HCT116 (cell line): ENCODE results near the gene CXCR5. TPM values are rescaled to one million over a fixed set of nuclear protein-coding genes. Genes with fewer than 3 reads are reported as not detected.

Experiments used
- ATAC-seq: fragments of 200-7000 bp; cut with Tn5 transposase; 2 replicates; pipeline ENCODE4 v1.9.1; 2020; ENCODE audit warnings: mild to moderate bottlenecking, moderate library complexity
- BruUV-seq: library from RNA; stranded (reverse); fragments of 400-500 nt; replicated peaks from 2 replicates; lab custom pipeline; 2021; lab: Mats Ljungman, UMichigan
- CTCF ChIA-PET: fragments of 300-600 bp; sonication (Branson Sonifier 250); formaldehyde crosslinking; loops from one replicate; lab custom pipeline; 2021; ENCODE audit warnings: antibody characterized with exemption; lab: Charles Lee
- POLR2A ChIA-PET: fragments of 300-600, 350-600 bp; sonication (Branson Sonifier 250); formaldehyde crosslinking; loops from one replicate; lab custom pipeline; 2021; ENCODE audit warnings: antibody characterized with exemption; lab: Charles Lee
- RAD21 ChIA-PET, 2 experiments: fragments of 300-600 bp; sonication (Branson Sonifier 250); formaldehyde crosslinking; loops; one replicate each; lab custom pipeline; 2023; ENCODE audit warnings: low total read pairs in 2 of 2; ENCODE audit not compliant: uncharacterized antibody in 2 of 2, unreplicated experiment in 2 of 2, low non-redundant PET in 1 of 2; lab: Charles Lee
- DNase-seq: peaks from one replicate; pipeline ENCODE4 v3.0.0-alpha.2; 2010; ENCODE audit warnings: low read depth, low spot score
- H2AFZ ChIP-seq: fragments of 200-600 bp; shearing (Covaris generic), sonication (generic); 2 replicates; pipeline ENCODE4 v1.6.1; 2017; ENCODE audit warnings: low read depth, mixed run types, mixed read lengths, antibody characterized with exemption, low read length; ENCODE audit not compliant: poor library complexity, severe bottlenecking
- H3K27ac ChIP-seq: 2 replicates; pipeline ENCODE4 v1.5.1; 2012; ENCODE audit warnings: low read depth, low read length
- H3K27me3 ChIP-seq: fragments of 200-600 bp; sonication (generic); 2 replicates; pipeline ENCODE4 v1.6.1; 2016; ENCODE audit warnings: mixed run types, low read length, mixed read lengths; ENCODE audit not compliant: insufficient read depth
- H3K36me3 ChIP-seq, 2 experiments: fragments of 200-500 bp in 1 of 2; fragments of 200-600 bp in 1 of 2; sonication (Bioruptor generic) in 1 of 2; sonication (generic) in 1 of 2; 2 replicates each; pipeline versions ENCODE4 v1.5.1 to v1.6.1; 2014 to 2016; ENCODE audit warnings: low read length in 2 of 2, inconsistent platforms in 1 of 2, mixed read lengths in 1 of 2, mixed run types in 1 of 2; ENCODE audit not compliant: insufficient read depth in 2 of 2, control insufficient read depth in 1 of 2
- H3K4me1 ChIP-seq, 2 experiments: fragments of 200-600 bp in 1 of 2; sonication (generic) in 1 of 2; 2 replicates each; pipeline versions ENCODE4 v1.5.1 to v1.6.1; 2012 to 2017; ENCODE audit warnings: low read length in 2 of 2, inconsistent platforms in 1 of 2, mild to moderate bottlenecking in 1 of 2, mixed read lengths in 1 of 2, mixed run types in 1 of 2, moderate library complexity in 1 of 2; ENCODE audit not compliant: insufficient read depth in 2 of 2, control insufficient read depth in 1 of 2
- H3K4me2 ChIP-seq: fragments of 200-600 bp; sonication (generic); 2 replicates; pipeline ENCODE4 v1.6.1; 2017; ENCODE audit warnings: mixed run types, low read length, mixed read lengths
- H3K4me3 ChIP-seq, 2 experiments: fragments of 200-600 bp in 1 of 2; sonication (generic) in 1 of 2; replicated peaks in 1 of 2; 2 replicates each; pipeline ENCODE4 v1.5.1; 2011 to 2016; ENCODE audit warnings: low read length in 2 of 2, control low read depth in 1 of 2, low read depth in 1 of 2, mild to moderate bottlenecking in 1 of 2, mixed read lengths in 1 of 2, mixed run types in 1 of 2
- H3K79me2 ChIP-seq: fragments of 200-600 bp; sonication (generic); 2 replicates; pipeline ENCODE4 v1.6.1; 2017; ENCODE audit warnings: mild to moderate bottlenecking, mixed run types, low read length, moderate library complexity, mixed read lengths; ENCODE audit not compliant: insufficient read depth
- H3K9ac ChIP-seq: fragments of 200-600 bp; sonication (generic); 2 replicates; pipeline ENCODE4 v1.6.1; 2016; ENCODE audit warnings: low read length, mixed read lengths
- H3K9me2 ChIP-seq: fragments of 200-600 bp; sonication (generic), shearing (Covaris generic); 2 replicates; pipeline ENCODE4 v1.6.1; 2017; ENCODE audit warnings: mixed run types, mild to moderate bottlenecking, moderate library complexity; ENCODE audit not compliant: insufficient read depth
- H3K9me3 ChIP-seq, 2 experiments: fragments of 200-500 bp in 1 of 2; fragments of 200-600 bp in 1 of 2; sonication (Bioruptor generic) in 1 of 2; sonication (generic) in 1 of 2; 2 replicates each; pipeline ENCODE4 v1.6.1; 2014 to 2017; ENCODE audit warnings: low read length in 2 of 2, mixed read lengths in 2 of 2, inconsistent platforms in 1 of 2, low read depth in 1 of 2, mild to moderate bottlenecking in 1 of 2, mixed run types in 1 of 2, moderate library complexity in 1 of 2; ENCODE audit not compliant: control insufficient read depth in 1 of 2, insufficient read depth in 1 of 2
- H4K20me1 ChIP-seq: fragments of 200-600 bp; sonication (generic), shearing (Covaris generic); 2 replicates; pipeline ENCODE4 v1.6.1; 2017; ENCODE audit warnings: mixed run types, mild to moderate bottlenecking, moderate library complexity; ENCODE audit not compliant: insufficient read depth
- CBX3 ChIP-seq: IDR thresholded peaks from 2 replicates; pipeline ENCODE4 v1.6.1; 2012; ENCODE audit warnings: low read depth
- CEBPB ChIP-seq: IDR thresholded peaks from 2 replicates; pipeline ENCODE4 v1.6.1; 2012; ENCODE audit warnings: low read depth
- EGR1 ChIP-seq: IDR thresholded peaks from 2 replicates; pipeline ENCODE4 v1.6.1; 2012; ENCODE audit warnings: low read depth
- ELF1 ChIP-seq: IDR thresholded peaks from 2 replicates; pipeline ENCODE4 v1.6.1; 2012; ENCODE audit warnings: low read depth, borderline replicate concordance
- EZH2 ChIP-seq: fragments of 200-600 bp; sonication (generic); IDR thresholded peaks from 2 replicates; pipeline ENCODE4 v1.6.1; 2017; ENCODE audit warnings: antibody characterized with exemption, mixed run types
- EZH2phosphoT487 ChIP-seq: fragments of 200-600 bp; IDR thresholded peaks from 2 replicates; pipeline ENCODE4 v1.6.1; 2018; ENCODE audit warnings: antibody characterized with exemption, borderline replicate concordance
- FOSL1 ChIP-seq: IDR thresholded peaks from 2 replicates; pipeline ENCODE4 v1.6.1; 2012; ENCODE audit warnings: low read depth
- POLR2A ChIP-seq: IDR thresholded peaks from 2 replicates; pipeline ENCODE4 v1.7.0; 2011; ENCODE audit warnings: borderline replicate concordance; ENCODE audit not compliant: insufficient read depth, insufficient read length; ENCODE audit errors: extremely low read depth
- POLR2AphosphoS5 ChIP-seq: IDR thresholded peaks from 2 replicates; pipeline ENCODE4 v1.6.1; 2011; ENCODE audit warnings: mild to moderate bottlenecking, low read depth, low read length, moderate library complexity
- RAD21 ChIP-seq: IDR thresholded peaks from 2 replicates; pipeline ENCODE4 v1.6.1; 2012; ENCODE audit warnings: low read depth, mild to moderate bottlenecking
- SIN3A ChIP-seq: IDR thresholded peaks from 2 replicates; pipeline ENCODE4 v1.6.1; 2012; ENCODE audit warnings: low read depth
- SP1 ChIP-seq: IDR thresholded peaks from 2 replicates; pipeline ENCODE4 v1.6.1; 2012; ENCODE audit warnings: low read depth
- SRF ChIP-seq: IDR thresholded peaks from 2 replicates; pipeline ENCODE4 v1.6.1; 2012; ENCODE audit warnings: low read depth
- TCF7L2 ChIP-seq: IDR thresholded peaks from 2 replicates; pipeline ENCODE4 v1.7.0; 2011; ENCODE audit warnings: borderline replicate concordance, inconsistent platforms; ENCODE audit not compliant: insufficient read depth, insufficient read length; ENCODE audit errors: extremely low read depth
- YY1 ChIP-seq: IDR thresholded peaks from 2 replicates; pipeline ENCODE4 v1.6.1; 2011; ENCODE audit warnings: low read length, low read depth, moderate library complexity, mild to moderate bottlenecking; ENCODE audit not compliant: insufficient replicate concordance; ENCODE audit errors: extremely low read depth
- ZNF274 ChIP-seq: fragments of 200-500 bp; sonication (Bioruptor generic); IDR thresholded peaks from 2 replicates; pipeline ENCODE4 v1.6.1; 2014; ENCODE audit warnings: mild to moderate bottlenecking, low read depth, low read length, inconsistent platforms
- intact Hi-C: fragments of 100-400 bp; cut with micrococcal nuclease; formaldehyde crosslinking; loops from 2 replicates; pipeline ENCODE4 v1.10.0; 2022
- total RNA-seq: library from RNA; stranded (reverse); gene quantifications from one replicate; pipeline ENCODE4 v1.2.1, GENCODE V29; 2021; ENCODE audit not compliant: unreplicated experiment
- TF ChIP-seq, protein P1 (sequence below): IDR thresholded peaks from 2 replicates; pipeline ENCODE4 v1.6.1; 2012
- TF ChIP-seq, protein P2 (sequence below): IDR thresholded peaks from 2 replicates; pipeline ENCODE4 v1.6.1; 2012
- TF ChIP-seq, protein P3 (sequence below), 3 experiments: fragments of 200-600 bp in 1 of 3; sonication (generic) in 1 of 3; IDR thresholded peaks in 2 of 3; conservative IDR thresholded peaks in 1 of 3; 2 replicates each; pipeline ENCODE4 v1.5.1; 2012 to 2017; ENCODE audit warnings: low read depth in 2 of 3, low read length in 2 of 3, antibody characterized with exemption in 1 of 3, borderline replicate concordance in 1 of 3, control low read depth in 1 of 3, mild to moderate bottlenecking in 1 of 3, mixed read lengths in 1 of 3, mixed run types in 1 of 3, moderate library complexity in 1 of 3; ENCODE audit not compliant: insufficient read depth in 1 of 3
- TF ChIP-seq, protein P4 (sequence below): IDR thresholded peaks from 2 replicates; pipeline ENCODE4 v1.6.1; 2011; ENCODE audit warnings: mild to moderate bottlenecking, low read length, moderate library complexity; ENCODE audit not compliant: insufficient replicate concordance; ENCODE audit errors: extremely low read depth

CXCR5 gene
- total RNA-seq, 1 experiment from 2014 or later: not detected

DNA sequence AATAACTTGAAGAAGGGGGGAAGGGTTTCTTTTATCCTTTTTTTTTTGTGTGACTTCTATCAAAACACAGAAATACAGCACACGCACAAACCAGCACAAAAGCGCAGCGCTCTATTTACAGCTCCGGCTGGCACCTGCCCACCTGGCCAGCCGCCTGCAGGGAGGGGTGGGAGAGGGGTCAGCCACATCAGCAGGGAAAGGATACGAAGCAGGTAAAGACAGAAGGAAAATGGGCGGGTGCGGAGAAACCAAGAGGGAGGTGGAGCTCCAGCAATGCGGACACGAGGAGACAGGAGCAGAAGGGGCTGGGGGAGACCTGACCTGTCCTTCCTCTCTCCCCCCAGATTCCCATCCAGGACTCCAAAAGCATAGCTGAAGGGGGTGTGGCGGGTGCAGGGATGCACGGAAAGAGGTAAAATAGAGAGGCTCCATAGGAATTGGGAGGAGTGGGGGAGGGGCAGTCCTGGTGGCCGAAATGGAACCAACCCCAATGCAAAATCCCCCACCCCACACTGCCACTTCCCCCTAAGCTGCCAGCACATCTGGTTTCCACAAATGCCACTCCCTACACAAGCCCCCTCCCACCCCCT lies 14.1 kb downstream of the CXCR5 start:
- TF ChIP-seq, protein P1, sequence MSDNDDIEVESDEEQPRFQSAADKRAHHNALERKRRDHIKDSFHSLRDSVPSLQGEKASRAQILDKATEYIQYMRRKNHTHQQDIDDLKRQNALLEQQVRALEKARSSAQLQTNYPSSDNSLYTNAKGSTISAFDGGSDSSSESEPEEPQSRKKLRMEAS: no peak
- TF ChIP-seq, protein P2, sequence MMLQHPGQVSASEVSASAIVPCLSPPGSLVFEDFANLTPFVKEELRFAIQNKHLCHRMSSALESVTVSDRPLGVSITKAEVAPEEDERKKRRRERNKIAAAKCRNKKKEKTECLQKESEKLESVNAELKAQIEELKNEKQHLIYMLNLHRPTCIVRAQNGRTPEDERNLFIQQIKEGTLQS: no peak
- no peak for TF ChIP-seq SIN3A
- TF ChIP-seq SRF: no peak
- no peak for TF ChIP-seq RAD21
- no peak for TF ChIP-seq YY1
- TF ChIP-seq FOSL1: no peak
- no peak for TF ChIP-seq EZH2
- no peak for TF ChIP-seq ELF1
- TF ChIP-seq SP1: no peak
- no peak for TF ChIP-seq TCF7L2
- TF ChIP-seq POLR2A: no peak
- no peak for TF ChIP-seq CBX3
- TF ChIP-seq POLR2AphosphoS5: no peak
- no peak for TF ChIP-seq CEBPB
- TF ChIP-seq, protein P3, sequence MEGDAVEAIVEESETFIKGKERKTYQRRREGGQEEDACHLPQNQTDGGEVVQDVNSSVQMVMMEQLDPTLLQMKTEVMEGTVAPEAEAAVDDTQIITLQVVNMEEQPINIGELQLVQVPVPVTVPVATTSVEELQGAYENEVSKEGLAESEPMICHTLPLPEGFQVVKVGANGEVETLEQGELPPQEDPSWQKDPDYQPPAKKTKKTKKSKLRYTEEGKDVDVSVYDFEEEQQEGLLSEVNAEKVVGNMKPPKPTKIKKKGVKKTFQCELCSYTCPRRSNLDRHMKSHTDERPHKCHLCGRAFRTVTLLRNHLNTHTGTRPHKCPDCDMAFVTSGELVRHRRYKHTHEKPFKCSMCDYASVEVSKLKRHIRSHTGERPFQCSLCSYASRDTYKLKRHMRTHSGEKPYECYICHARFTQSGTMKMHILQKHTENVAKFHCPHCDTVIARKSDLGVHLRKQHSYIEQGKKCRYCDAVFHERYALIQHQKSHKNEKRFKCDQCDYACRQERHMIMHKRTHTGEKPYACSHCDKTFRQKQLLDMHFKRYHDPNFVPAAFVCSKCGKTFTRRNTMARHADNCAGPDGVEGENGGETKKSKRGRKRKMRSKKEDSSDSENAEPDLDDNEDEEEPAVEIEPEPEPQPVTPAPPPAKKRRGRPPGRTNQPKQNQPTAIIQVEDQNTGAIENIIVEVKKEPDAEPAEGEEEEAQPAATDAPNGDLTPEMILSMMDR (IDR thresholded peaks at IDR 0.05 in 2 of 3, conservative IDR thresholded peaks at IDR 0.05 in 1 of 3; ENCODE audit: borderline replicate concordance in 1 of 3, insufficient read depth in 1 of 3, low read depth in 2 of 3, low read length in 2 of 3): no peak
- no peak for TF ChIP-seq EGR1
- no peak for TF ChIP-seq ZNF274
- TF ChIP-seq, protein P4, sequence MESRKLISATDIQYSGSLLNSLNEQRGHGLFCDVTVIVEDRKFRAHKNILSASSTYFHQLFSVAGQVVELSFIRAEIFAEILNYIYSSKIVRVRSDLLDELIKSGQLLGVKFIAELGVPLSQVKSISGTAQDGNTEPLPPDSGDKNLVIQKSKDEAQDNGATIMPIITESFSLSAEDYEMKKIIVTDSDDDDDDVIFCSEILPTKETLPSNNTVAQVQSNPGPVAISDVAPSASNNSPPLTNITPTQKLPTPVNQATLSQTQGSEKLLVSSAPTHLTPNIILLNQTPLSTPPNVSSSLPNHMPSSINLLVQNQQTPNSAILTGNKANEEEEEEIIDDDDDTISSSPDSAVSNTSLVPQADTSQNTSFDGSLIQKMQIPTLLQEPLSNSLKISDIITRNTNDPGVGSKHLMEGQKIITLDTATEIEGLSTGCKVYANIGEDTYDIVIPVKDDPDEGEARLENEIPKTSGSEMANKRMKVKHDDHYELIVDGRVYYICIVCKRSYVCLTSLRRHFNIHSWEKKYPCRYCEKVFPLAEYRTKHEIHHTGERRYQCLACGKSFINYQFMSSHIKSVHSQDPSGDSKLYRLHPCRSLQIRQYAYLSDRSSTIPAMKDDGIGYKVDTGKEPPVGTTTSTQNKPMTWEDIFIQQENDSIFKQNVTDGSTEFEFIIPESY: no peak
- no peak for TF ChIP-seq EZH2phosphoT487
- POLR2A ChIA-PET: no interaction called here
- Histone ChIP-seq H3K27me3 (no peaks in the 10 kb centered on the region), H3K27ac (no peak overlapping the region), H3K4me3 (no peak overlapping the region), H3K9me2 (no peaks in the 10 kb centered on the region), H3K9me3 (no peaks in the 10 kb centered on the region), H3K36me3 (peaks cover 12 to 38% of the 10 kb centered on the region in 2 experiments; a peak in 3 of 4 replicates), H2AFZ (no peak overlapping the region), H3K79me2 (peaks cover 13% of the 10 kb centered on the region; the same call in 1 of the 2 replicates), H3K9ac (no peak overlapping the region), H4K20me1 (no peaks in the 10 kb centered on the region), H3K4me2 (no peak overlapping the region), H3K4me1 (no peaks in the 10 kb centered on the region; a peak in 1 of 4 replicates)
- no TSS peak for BruUV-seq
- RAD21 ChIA-PET: no interaction called here
- CTCF ChIA-PET: no interaction called here
- ATAC-seq (no peak), DNase-seq (no peak)
- intact Hi-C loops: no loop called here
